Naive B cell (primary cell): ENCODE data around the gene FOXN3. TPM values are rescaled to one million over a fixed set of nuclear protein-coding genes. Genes with fewer than 3 reads are reported as not detected.

Experiments
- ATAC-seq, 2 donors: fragments of 150-1000 bp; cut with Tn5 transposase; 2 replicates each; pipeline ENCODE4 v1.10.0; 2021; ENCODE audit warnings: low read depth in 2 of 2, mild to moderate bottlenecking in 2 of 2, moderate library complexity in 2 of 2
- DNase-seq: peaks from one replicate; pipeline ENCODE4 v3.0.0; 2022
- H3K27ac Mint-ChIP-seq, 6 donors: one replicate each; pipeline ENCODE4 v1.8.0; 2020 to 2022; ENCODE audit warnings: mild to moderate bottlenecking in 6 of 6, mixed read lengths in 6 of 6, moderate library complexity in 5 of 6, inconsistent platforms in 2 of 6
- H3K27me3 Mint-ChIP-seq, 3 donors: one replicate each; pipeline ENCODE4 v1.8.0; 2021 to 2022; ENCODE audit warnings: mixed read lengths in 3 of 3, mild to moderate bottlenecking in 1 of 3
- H3K36me3 Mint-ChIP-seq, 2 donors: one replicate each; pipeline ENCODE4 v1.8.0; 2020 to 2022; ENCODE audit warnings: mixed read lengths in 2 of 2, inconsistent platforms in 1 of 2, mild to moderate bottlenecking in 1 of 2
- H3K4me1 Mint-ChIP-seq, 3 donors: one replicate each; pipeline ENCODE4 v1.8.0; 2020 to 2022; ENCODE audit warnings: mixed read lengths in 3 of 3, inconsistent platforms in 1 of 3, mild to moderate bottlenecking in 1 of 3, moderate library complexity in 1 of 3
- H3K4me3 Mint-ChIP-seq, 8 donors: one replicate each; pipeline ENCODE4 v1.8.0; 2020 to 2022; ENCODE audit warnings: mild to moderate bottlenecking in 8 of 8, mixed read lengths in 8 of 8, moderate library complexity in 8 of 8, inconsistent platforms in 2 of 8
- H3K9me3 Mint-ChIP-seq, 7 donors: one replicate each; pipeline ENCODE4 v1.8.0; 2020 to 2022; ENCODE audit warnings: mixed read lengths in 7 of 7, mild to moderate bottlenecking in 5 of 7, inconsistent platforms in 2 of 7, moderate library complexity in 1 of 7
- polyA plus RNA-seq, 6 donors: library from polyadenylated mRNA; unstranded; fragments of 300-500 nt; fragmentation: Illumina TruSeq; gene quantifications; one replicate each; pipeline ENCODE4 v1.2.3, GENCODE V29; 2021; ENCODE audit warnings: low read depth in 6 of 6

FOXN3 gene
- polyA plus RNA-seq, 6 donors from 2014 or later, result 47.8 to 77.5 (median 58.7) TPM

- Mint-ChIP-seq H3K4me1 (peaks cover 71 to 84% (median 83%) of the 10 kb centered on the region in 3 donors), H3K27me3 (no peaks in the 10 kb centered on the region), H3K4me3 (no peak overlapping the region), H3K9me3 (no peaks in the 10 kb centered on the region), H3K27ac (peak overlapping the region in 3 of 6 donors; percentile 48 to 88 (median 77)), H3K36me3 (peaks cover 8 to 25% of the 10 kb centered on the region in 2 donors)
- no peak for DNase-seq
- peak; percentile 21 to 57 for ATAC-seq
These were observed 17.4 kb downstream of the FOXN3 start for GRCh38 chr14:89399594-89400068.

GRCh38 chr14:89399157-89399556, 17.9 kb downstream of the FOXN3 start:
- Mint-ChIP-seq H3K36me3 (peaks cover 8 to 25% of the 10 kb centered on the region in 2 donors), H3K27me3 (no peaks in the 10 kb centered on the region), H3K4me3 (no peak overlapping the region), H3K4me1 (peaks cover 75 to 88% (median 88%) of the 10 kb centered on the region in 3 donors), H3K9me3 (no peaks in the 10 kb centered on the region), H3K27ac (peak overlapping the region in 5 of 6 donors; percentile 20 to 88 (median 76))
- no peak for DNase-seq
- ATAC-seq, result no peak

- DNase-seq (no peak), ATAC-seq (peak in 1 of 2 donors; percentile 21)
- peaks cover 6 to 24% of the 10 kb centered on the region in 2 donors for H3K36me3 Mint-ChIP-seq
- H3K4me1 Mint-ChIP-seq, result peaks cover 76 to 88% (median 87%) of the 10 kb centered on the region in 3 donors
- no peaks in the 10 kb centered on the region for H3K9me3 Mint-ChIP-seq
- no peaks in the 10 kb centered on the region for H3K27me3 Mint-ChIP-seq
- H3K27ac Mint-ChIP-seq, result peak overlapping the region in 4 of 6 donors; percentile 13 to 89 (median 87)
- peak overlapping the region in 2 of 8 donors; percentile 5 to 58 for H3K4me3 Mint-ChIP-seq
These were observed 19.3 kb downstream of the FOXN3 start for GRCh38 chr14:89397569-89398230.

- DNase-seq, result no peak
- H3K4me3 Mint-ChIP-seq, result no peak overlapping the region
- no peak for ATAC-seq
- H3K27me3 Mint-ChIP-seq, result no peaks in the 10 kb centered on the region
- peaks cover 53 to 82% (median 73%) of the 10 kb centered on the region in 3 donors for H3K4me1 Mint-ChIP-seq
- H3K27ac Mint-ChIP-seq, result peak overlapping the region in 2 of 6 donors; percentile 29 to 75
- no peaks in the 10 kb centered on the region for H3K9me3 Mint-ChIP-seq
- H3K36me3 Mint-ChIP-seq, result peaks cover 0 to 14% of the 10 kb centered on the region in 2 donors
These were observed 22.1 kb downstream of the FOXN3 start for GRCh38 chr14:89394972-89395371.

- Mint-ChIP-seq H3K9me3 (no peaks in the 10 kb centered on the region), H3K4me3 (peak overlapping the region in 1 of 8 donors; percentile 23), H3K27ac (peak overlapping the region in 4 of 6 donors; percentile 29 to 90 (median 78)), H3K4me1 (peaks cover 53 to 79% (median 67%) of the 10 kb centered on the region in 3 donors), H3K36me3 (peaks cover 0 to 18% of the 10 kb centered on the region in 2 donors), H3K27me3 (no peaks in the 10 kb centered on the region)
- ATAC-seq, result no peak
- DNase-seq, result no peak
These were observed 23.7 kb downstream of the FOXN3 start for GRCh38 chr14:89393222-89393745.

GRCh38 chr14:89392181-89392580, 24.9 kb downstream of the FOXN3 start:
- Mint-ChIP-seq H3K27ac (peak overlapping the region in 3 of 6 donors; percentile 39 to 86 (median 66)), H3K27me3 (no peaks in the 10 kb centered on the region), H3K4me3 (no peak overlapping the region), H3K4me1 (peaks cover 51 to 78% (median 67%) of the 10 kb centered on the region in 3 donors), H3K36me3 (peaks cover 0 to 13% of the 10 kb centered on the region in 2 donors), H3K9me3 (no peaks in the 10 kb centered on the region)
- DNase-seq (no peak), ATAC-seq (no peak)

GRCh38 chr14:89391556-89391955, 25.5 kb downstream of the FOXN3 start:
- peaks cover 53 to 80% (median 74%) of the 10 kb centered on the region in 3 donors for H3K4me1 Mint-ChIP-seq
- no peaks in the 10 kb centered on the region for H3K9me3 Mint-ChIP-seq
- H3K27ac Mint-ChIP-seq, result no peak overlapping the region

GRCh38 chr14:89391123-89391522, 25.9 kb downstream of the FOXN3 start:
- DNase-seq (no peak), ATAC-seq (no peak)
- peaks cover 53 to 80% (median 75%) of the 10 kb centered on the region in 3 donors for H3K4me1 Mint-ChIP-seq
- H3K9me3 Mint-ChIP-seq, result no peaks in the 10 kb centered on the region
- peaks cover 0 to 9% of the 10 kb centered on the region in 2 donors for H3K36me3 Mint-ChIP-seq
- no peak overlapping the region for H3K4me3 Mint-ChIP-seq
- H3K27me3 Mint-ChIP-seq, result no peaks in the 10 kb centered on the region
- peak overlapping the region in 1 of 6 donors; percentile 26 for H3K27ac Mint-ChIP-seq

More at GRCh38 chr14:89391556-89391955, 25.5 kb downstream of the FOXN3 start:
- ATAC-seq (no peak), DNase-seq (no peak)
- peaks cover 0 to 9% of the 10 kb centered on the region in 2 donors for H3K36me3 Mint-ChIP-seq
- H3K4me3 Mint-ChIP-seq, result no peak overlapping the region
- no peaks in the 10 kb centered on the region for H3K27me3 Mint-ChIP-seq

GRCh38 chr14:89388853-89389252, 28.2 kb downstream of the FOXN3 start:
- no peak for ATAC-seq
- Mint-ChIP-seq H3K27me3 (no peaks in the 10 kb centered on the region), H3K27ac (peak overlapping the region in 1 of 6 donors; percentile 19), H3K36me3 (peaks cover 0 to 9% of the 10 kb centered on the region in 2 donors), H3K4me1 (peaks cover 51 to 85% (median 72%) of the 10 kb centered on the region in 3 donors), H3K4me3 (no peak overlapping the region), H3K9me3 (no peaks in the 10 kb centered on the region)
- DNase-seq, result no peak

GRCh38 chr14:89387922-89388685, 28.9 kb downstream of the FOXN3 start:
- peaks cover 0 to 2% (median 0%) of the 10 kb centered on the region in 7 donors for H3K9me3 Mint-ChIP-seq

GRCh38 chr14:89386212-89386886, 30.7 kb downstream of the FOXN3 start:
- H3K36me3 Mint-ChIP-seq, result peaks cover 4 to 9% of the 10 kb centered on the region in 2 donors
- H3K4me3 Mint-ChIP-seq, result peak overlapping the region in 6 of 8 donors; percentile 30 to 81 (median 62)
- peaks cover 0 to 8% (median 0%) of the 10 kb centered on the region in 7 donors for H3K9me3 Mint-ChIP-seq
- no peak for ATAC-seq
- no peak for DNase-seq
- H3K27ac Mint-ChIP-seq, result peak overlapping the region; percentile 39 to 90 (median 82)
- H3K27me3 Mint-ChIP-seq, result no peaks in the 10 kb centered on the region
- peaks cover 64 to 88% (median 73%) of the 10 kb centered on the region in 3 donors for H3K4me1 Mint-ChIP-seq

More at GRCh38 chr14:89387922-89388685, 28.9 kb downstream of the FOXN3 start:
- H3K27ac Mint-ChIP-seq, result peak overlapping the region in 3 of 6 donors; percentile 10 to 82 (median 19)
- no peaks in the 10 kb centered on the region for H3K27me3 Mint-ChIP-seq
- no peak overlapping the region for H3K4me3 Mint-ChIP-seq
- H3K4me1 Mint-ChIP-seq, result peaks cover 49 to 85% (median 72%) of the 10 kb centered on the region in 3 donors
- no peak for DNase-seq
- peaks cover 0 to 4% of the 10 kb centered on the region in 2 donors for H3K36me3 Mint-ChIP-seq
- ATAC-seq, result no peak

- H3K27me3 Mint-ChIP-seq, result no peaks in the 10 kb centered on the region
- no peak for DNase-seq
- peak overlapping the region in 5 of 8 donors; percentile 49 to 91 (median 81) for H3K4me3 Mint-ChIP-seq
- ATAC-seq, result no peak
- H3K36me3 Mint-ChIP-seq, result peaks cover 4 to 16% of the 10 kb centered on the region in 2 donors
- peak overlapping the region; percentile 90 to 99 (median 98) for H3K27ac Mint-ChIP-seq
- peaks cover 64 to 86% (median 73%) of the 10 kb centered on the region in 3 donors for H3K4me1 Mint-ChIP-seq
- H3K9me3 Mint-ChIP-seq, result peaks cover 0 to 11% (median 6%) of the 10 kb centered on the region in 7 donors
These were observed 32.4 kb downstream of the FOXN3 start for GRCh38 chr14:89384636-89385035.
